GDM1 (cell line): ENCODE measurements around the gene GALE.
"Not testable (repeated sequence)": the region's sequence is repeated elsewhere in the genome, so short reads cannot be mapped to it uniquely, and the experiment has no call there.

ENCODE experiments used
- DNase-seq: peaks from one replicate; lab custom pipeline; 2025; lab: John Stamatoyannopoulos, UW

GALE gene

DNA sequence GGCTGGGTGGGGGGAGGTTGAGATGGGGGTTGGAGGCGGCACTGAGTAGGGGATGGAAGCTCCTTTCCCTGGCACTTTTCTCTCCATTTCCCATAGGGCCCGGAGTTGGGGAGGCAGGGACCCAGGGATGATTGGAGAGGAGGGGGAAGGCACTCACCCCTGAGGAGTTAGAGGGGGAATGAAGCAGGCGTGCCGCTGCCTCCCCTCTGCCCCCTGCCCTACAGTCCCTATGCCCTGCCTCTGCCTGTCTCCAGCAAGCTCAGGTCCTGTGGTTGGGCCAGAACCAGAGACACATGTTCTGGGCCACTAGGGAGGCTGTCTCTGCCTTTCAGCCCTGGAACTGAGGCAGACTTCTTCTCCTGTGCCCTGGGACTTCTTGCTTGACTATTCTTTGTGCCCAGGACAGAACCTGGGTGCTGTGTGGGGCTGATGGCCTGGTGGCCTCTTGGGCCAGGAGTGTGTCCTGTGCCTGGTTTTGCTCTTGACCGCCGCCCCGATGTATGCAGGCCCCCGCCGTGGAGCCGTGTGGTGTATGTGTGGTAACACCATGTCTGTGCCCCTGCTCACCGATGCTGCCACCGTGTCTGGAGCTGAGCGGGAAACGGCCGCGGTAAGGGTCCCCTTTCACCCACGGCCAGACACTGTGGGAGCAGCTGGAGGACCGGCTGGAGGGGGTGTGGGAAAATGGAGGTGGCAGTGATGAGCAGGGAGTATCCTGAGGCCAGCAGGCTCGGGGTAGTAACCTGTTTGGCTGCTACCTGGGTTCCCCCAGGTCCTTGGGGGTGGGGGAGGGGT is 8.2 kb downstream of the GALE start:
- DNase-seq: no peak

DNA sequence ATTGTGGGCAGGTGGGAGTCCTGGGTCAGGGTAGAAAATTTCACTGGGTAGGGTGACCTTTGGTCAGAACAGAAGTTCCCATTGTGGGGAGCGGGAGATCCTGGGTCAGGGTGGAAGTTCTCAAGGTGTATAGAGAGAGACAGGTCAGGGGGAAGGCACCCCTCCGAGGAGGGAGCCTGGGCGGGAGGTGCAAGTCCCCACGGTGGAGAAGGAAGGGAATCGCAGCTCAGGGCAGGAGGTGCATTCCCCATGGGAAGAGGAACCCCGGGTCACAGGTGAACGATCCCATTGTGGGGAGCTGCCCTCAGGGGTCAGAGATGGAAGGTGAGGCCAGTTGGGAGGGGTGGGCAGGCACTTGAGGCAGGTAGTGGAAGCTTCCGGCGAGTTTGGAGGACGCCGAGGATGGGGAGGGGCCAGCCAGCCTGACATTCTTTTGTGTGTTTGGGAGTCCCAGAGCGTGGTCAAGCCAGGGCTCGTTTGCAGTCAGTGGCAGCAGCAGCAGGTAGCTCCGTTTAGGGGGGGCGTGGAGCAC is 9.0 kb downstream of the GALE start:
- DNase-seq: no peak

DNA sequence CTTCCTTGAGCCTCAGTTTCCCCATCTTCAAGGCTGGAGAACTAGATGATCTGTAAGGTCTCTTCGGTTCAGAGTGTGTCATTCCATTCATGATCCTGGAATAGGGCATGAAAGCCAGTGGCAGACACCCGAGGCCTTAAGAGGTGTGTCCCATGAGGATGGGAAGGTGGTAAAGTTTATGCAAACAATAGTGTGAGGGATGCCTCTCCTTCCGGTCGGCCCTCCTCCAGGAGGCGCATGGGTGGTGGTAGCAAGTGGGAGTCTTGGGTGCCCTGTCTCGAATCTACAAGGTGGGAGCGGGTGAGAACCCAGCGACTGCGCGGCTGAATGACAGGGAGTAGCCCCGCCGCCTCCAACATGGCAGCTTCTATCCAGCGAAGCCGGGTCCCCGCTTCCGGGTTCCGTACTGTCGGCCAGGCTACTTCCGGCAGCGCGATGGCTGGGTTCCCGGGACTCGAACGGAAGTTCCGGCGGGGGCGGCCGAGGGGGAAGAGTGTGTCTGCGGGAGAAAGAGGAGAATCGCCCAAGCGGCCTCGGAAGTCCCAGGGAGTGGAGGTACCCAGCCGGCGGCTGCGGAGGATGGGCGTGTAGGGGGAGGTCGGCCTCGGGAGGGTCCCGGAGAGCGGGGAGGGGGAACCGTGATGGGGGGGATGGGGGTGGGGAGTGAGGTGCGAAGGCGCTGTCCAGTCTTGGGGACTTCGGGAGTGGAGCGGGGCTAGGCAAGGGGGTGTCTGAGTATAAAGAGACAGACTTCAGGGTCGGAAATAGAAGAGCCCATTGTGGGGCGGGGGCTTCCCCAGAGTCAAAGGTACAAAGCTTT is 9.6 kb downstream of the GALE start, which contains the start of gene LYPLA2:
TSS of gene LYPLA2 (plus strand) at position 450 of the 820 bp plus-strand sequence. CDS start 1,538 bp downstream, outside the sequence.
- peak; percentile 77 for DNase-seq

GRCh38 chr1:23788695-23789094 is 11.9 kb downstream of the GALE start:
- DNase-seq: no peak

DNA sequence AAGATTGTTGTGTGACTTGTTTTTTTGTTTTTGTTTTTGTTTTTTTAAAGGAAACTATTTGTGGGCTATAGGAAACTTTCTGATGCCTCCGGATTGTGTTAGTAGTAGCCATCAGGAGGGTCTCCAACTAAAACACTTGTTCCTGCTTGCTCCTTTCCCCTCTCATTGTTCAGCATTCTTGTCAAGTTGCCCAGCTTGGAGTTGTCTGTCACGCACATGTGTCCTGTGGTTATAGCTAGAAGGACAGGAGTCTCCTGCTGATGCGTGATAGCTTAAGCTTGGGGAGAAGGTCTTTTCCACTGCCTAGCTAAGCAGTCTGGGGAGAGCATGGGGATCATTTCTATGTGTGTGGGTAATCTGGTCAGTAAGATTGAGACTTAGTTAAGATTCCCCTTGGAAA is 12.9 kb downstream of the GALE start:
- no peak for DNase-seq

- DNase-seq: no peak
Measured at GRCh38 chr1:23784846-23785245, 15.7 kb downstream of the GALE start.

- DNase-seq: not testable (repeated sequence)
Measured at GRCh38 chr1:23783141-23783540, 17.4 kb downstream of the GALE start.

- DNase-seq: no peak
Measured at GRCh38 chr1:23779826-23780371, 20.7 kb downstream of the GALE start.

DNA sequence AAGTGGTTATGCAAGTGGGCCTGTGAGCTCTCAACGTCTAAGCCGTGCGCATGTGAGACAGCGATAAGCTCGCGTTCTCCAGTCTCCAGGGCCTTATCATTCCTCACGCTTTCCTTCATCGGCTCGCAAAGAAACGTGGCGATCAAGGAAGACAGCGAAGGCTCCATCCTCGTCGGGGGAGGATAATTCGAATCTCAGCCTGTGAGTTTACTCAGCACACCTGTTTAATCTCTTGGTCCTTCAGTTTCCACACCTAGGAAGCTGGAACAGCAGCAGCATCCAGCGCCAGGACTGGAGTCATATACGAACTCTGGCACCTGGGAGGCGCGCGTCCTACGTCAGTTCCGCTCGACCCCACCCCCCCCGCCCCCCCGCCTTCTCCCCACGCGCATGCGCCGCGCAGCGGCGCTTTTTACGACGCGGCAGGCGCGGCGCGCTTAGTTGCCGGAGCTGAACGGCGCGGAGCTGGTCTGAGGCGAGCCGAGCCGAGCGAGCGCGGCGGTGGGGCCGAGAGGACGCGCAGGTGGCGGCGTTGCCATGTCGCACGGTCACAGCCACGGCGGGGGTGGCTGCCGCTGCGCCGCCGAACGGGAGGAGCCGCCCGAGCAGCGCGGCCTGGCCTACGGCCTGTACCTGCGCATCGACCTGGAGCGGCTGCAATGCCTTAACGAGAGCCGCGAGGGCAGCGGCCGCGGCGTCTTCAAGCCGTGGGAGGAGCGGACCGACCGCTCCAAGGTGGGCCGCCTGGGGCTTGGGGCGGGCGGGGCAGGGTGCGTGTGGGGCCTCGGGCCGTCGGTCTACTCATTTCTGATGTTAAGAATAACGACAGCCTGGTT is 22.4 kb downstream of the GALE start, which contains the start of gene PITHD1:
TSS of gene PITHD1 (plus strand) at position 440 of the 836 bp plus-strand sequence. CDS start at position 538, 98 bp downstream.
- peak; percentile 64 for DNase-seq

DNA sequence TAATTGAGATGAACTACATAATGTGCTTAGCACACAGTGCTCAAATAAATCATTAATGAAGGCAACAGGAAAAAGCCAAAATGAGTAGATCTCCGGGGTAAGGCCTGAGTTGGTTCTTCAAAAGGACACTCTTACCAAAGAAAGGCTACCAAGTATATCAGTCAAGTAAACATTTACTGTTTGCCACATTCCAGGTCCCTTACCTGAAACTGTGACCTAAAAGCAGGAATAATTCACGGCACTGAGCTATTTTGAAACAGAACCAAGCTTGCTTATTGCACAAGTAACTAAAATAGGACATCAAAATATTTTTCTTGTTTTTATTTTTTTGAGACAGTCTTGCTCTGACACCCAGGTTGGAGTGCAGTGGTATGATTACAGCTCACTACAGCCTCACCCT is 24.3 kb downstream of the GALE start:
- no peak for DNase-seq

DNA sequence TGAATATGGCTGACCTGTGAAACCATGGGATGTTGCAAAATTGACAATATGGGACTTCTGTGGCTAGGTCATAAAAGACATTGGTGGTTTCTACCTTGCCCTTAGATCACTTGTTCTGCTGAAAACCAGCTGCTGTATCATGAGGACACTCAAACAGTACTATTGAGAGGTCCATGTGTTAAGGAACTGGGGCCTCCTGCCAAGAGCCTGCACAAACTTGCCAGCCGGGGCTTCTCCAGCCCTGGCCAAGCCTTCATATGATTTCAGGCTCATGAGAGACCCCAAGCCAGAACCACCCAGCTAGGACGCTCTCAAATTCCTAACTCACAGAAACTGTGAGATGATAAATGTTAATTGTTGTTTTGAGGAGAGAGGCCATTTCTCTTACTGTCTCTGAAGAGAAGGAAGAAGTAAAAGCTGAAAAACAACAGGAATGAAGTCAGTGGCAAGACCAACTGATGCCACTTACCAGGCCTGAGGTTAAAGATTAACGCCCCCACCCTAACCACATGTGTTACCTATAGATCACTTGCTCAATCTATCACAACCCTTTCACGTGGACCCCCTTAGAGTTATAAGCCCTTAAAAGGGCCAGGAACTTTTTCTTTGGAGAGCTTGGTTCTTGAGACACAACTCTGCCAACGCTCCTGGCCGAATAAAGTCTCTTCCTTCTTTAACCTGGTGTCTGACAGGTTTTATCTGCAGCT is 26.2 kb downstream of the GALE start:
- DNase-seq: no peak

DNA sequence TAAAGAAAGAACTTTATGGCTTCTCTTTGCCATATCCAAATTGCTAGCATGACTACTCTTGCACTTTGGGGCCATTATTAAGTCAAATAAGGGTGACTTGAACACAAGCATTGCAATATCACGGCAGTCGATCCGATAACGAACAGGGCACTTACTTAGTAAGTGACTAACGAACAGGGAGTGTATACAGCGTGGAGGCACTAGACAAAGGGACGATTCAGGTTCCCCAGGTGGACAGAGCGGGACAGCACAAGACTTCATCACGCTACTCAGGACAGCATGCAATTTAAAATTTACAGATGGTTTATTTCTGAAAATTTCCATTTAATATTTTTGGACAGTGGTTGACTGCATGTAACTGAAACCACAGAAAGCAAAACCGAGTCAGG is 27.7 kb downstream of the GALE start:
- no peak for DNase-seq

GRCh38 chr1:23772049-23772853 is 28.3 kb downstream of the GALE start:
- DNase-seq: peak; percentile 63

GRCh38 chr1:23768733-23769132 is 31.8 kb downstream of the GALE start:
- no peak for DNase-seq

DNA sequence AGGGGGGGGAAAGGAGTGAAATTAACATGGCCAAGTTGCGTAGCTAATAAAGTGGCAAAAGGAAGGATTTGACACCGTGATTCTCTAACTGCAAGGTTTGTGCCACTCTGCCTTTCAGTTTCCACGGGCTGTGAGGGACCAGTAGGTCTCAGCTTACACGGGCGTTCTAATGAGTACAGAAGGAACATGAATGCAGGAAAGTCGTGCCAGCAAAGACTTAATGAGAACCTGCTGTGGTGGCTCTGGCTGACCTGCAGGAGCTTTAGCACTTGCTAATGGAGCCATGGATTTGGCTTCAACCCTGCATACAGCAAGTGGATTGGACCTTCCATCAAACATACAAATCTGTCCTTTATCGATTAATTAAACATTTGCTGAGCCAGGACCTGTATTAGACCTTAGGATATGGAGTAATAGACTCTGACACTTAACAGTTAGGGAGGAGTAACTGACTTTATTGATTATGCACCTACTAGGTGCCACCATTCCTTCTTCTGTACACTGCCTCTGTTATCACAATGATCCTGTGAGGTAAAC is 37.4 kb downstream of the GALE start:
- no peak for DNase-seq

- no peak for DNase-seq
Measured at GRCh38 chr1:23759277-23759676, 41.3 kb downstream of the GALE start.

DNA sequence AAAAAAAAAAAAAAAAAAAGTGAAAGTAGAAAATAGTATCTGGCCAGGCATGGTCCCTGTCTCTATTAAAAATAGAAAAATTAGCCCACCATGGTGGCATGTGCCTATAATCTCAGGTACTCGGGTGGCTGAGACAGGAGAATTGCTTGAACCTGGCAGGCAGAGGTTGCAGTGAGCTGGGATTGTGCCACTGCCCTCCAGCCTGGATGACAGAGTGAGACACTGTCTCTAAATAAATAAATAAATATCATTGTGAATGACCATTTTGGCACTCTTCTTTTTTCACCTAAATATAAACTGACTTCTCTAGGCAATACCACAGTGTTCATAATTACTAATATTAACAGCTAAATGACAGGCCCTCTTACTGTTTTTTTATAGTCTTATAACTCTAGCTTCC is 42.7 kb downstream of the GALE start:
- no peak for DNase-seq

DNA sequence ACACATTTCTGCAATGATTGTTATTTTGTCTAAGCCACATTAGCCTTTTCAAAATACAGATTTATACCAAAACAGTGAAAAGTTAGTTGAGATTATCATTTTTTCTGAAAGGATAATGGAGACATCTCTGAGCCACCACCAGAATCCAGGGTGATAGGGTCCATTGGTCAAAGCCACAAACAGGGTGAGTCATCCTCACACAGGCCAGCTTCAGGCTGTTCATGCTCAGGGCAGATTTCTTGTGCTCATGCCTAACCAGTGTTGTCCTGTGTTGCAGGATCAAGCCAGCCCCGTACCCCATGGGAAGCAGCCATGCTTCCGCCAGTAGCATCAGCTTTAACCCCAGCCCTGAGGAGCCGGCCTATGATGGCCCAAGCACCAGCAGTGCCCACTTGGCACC is 43.9 kb downstream of the GALE start:
- no peak for DNase-seq

GRCh38 chr1:23752909-23753308 is 47.6 kb downstream of the GALE start:
- DNase-seq: no peak

DNA sequence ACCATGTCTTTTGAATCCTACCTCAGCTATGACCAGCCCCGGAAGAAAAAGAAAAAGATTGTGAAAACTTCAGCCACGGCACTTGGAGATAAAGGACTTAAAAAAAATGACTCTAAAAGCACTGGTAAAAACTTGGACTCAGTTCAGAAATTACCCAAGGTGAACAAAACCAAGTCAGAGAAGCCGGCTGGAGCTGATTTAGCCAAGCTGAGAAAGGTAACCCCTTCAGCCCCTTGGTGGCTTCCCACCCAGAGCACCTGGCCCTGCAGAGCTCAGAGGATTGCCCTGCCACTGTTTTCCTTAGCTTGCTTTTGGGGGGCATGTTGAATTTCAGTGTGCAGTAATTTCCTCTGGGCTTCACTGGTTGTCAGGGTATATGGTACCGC is 48.7 kb downstream of the GALE start:
- no peak for DNase-seq
